Umbilical cord (tissue), 2 donors: ENCODE measurements around the gene SLC66A1. TPM values are rescaled to one million over a fixed set of nuclear protein-coding genes. Genes with fewer than 3 reads are reported as not detected.

ENCODE experiments used
- DNase-seq: peaks from one replicate; pipeline ENCODE4 v3.0.0-alpha.2; 2015; ENCODE audit warnings: low spot score
- total RNA-seq: library from RNA; depleted of rRNA; stranded (reverse); fragments of >200 nt; gene quantifications from one replicate; pipeline ENCODE4 v1.2.3, GENCODE V29; 2014; ENCODE audit warnings: low replicate concordance; ENCODE audit not compliant: insufficient read depth

The SLC66A1 gene
- total RNA-seq, 1 donor from 2014 or later, result 9.4 TPM

GRCh38 chr1:19325368-19325957 is 13.3 kb downstream of the SLC66A1 start:
- DNase-seq, result no peak

- no peak for DNase-seq
These were observed 14.0 kb downstream of the SLC66A1 start for GRCh38 chr1:19325958-19326747.

DNA sequence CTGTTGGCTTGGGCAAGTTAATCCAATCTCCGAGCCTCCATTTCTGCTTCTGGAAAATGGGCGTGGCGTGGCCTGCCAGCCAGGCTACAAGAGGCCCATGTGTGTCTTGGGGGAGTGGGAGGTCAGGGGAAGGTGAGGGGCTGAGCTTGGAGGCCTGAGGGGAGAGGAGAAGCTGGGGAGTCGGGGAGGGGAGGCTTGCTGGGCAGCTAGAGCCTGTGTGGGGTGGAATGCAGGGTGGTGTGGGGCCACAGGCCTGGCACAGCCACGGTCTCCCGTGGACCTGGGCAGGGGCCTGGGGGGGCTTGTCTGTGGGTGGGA is 14.6 kb downstream of the SLC66A1 start:
- no peak for DNase-seq

DNA sequence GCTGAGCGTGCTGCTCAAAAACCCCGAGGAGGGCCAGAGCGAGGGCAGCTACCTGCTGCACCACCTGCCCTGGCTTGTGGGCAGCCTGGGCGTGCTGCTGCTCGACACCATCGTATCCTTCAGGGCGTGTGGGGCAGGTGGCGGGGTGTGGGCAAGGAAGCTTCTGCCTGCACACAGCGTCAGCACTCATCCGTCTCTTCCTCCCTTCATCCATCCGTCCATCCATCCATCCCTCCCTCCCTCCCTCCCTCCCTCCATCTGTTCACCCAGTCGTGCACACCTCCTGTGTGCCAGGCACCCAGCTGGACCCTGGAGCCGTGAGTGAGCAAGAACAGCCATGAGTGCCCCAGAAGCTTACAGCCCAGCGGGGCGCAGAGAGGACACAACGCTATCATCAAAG is 15.2 kb downstream of the SLC66A1 start:
- DNase-seq, result no peak

GRCh38 chr1:19327736-19328135 is 15.6 kb downstream of the SLC66A1 start:
- no peak for DNase-seq

DNA sequence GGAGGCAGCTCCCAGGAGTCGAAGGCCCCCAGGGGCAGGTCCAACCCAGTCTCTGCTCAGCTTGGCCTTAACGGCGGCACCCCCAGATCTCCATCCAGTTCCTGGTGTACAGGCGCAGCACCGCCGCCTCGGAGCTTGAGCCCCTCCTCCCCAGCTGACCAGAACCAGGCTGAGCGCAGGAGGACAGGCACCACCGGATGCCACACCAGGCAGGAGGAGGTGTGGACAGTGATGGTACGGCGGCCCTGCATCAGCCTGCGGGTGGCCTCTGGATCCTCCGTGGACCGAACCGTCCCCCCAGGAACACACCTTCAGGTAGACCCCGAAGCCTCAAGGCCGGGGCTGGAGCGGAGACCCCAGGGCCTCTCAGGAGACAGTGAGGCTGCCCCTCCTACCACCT is 16.4 kb downstream of the SLC66A1 start:
- DNase-seq, result no peak

DNA sequence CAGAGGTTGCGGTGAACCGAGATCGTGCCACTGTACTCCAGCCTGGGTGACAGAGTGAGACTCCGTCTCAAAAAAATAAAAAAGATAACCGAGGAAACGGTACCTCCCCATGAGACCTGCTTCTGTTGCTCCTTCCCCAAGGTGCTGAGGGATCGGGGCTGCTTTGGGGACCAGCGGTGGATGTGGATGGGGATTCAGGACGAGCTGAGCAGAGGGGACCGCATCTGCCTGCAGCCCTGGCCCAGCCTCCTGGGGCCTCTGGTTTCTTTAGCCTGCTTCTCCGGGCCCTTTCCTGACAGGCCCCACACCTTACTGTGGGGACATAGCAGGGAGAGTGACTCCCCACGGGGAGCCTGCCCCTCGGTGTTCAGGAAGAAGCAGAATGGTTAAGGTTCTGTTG is 17.1 kb downstream of the SLC66A1 start:
- DNase-seq, result no peak

DNA sequence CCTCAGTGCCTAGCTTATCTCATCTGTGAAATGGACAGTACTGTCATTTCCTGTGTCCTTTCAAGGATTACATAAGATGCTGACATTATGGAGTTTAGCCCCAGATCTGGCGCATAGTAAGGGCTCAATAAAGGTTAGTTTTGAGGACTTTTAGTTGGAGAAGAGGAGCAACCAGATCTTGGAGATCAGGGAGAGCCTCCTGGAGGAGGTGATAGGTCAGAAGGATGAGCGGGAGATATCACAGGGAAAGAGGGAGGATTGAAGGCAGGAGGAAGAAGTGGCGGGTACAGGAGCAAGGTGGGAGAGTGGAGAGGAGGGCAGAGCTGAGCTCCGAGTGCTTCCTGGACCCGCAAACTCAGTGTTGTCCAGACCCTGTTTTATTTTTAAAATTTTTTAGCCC is 17.5 kb downstream of the SLC66A1 start:
- DNase-seq, result no peak

DNA sequence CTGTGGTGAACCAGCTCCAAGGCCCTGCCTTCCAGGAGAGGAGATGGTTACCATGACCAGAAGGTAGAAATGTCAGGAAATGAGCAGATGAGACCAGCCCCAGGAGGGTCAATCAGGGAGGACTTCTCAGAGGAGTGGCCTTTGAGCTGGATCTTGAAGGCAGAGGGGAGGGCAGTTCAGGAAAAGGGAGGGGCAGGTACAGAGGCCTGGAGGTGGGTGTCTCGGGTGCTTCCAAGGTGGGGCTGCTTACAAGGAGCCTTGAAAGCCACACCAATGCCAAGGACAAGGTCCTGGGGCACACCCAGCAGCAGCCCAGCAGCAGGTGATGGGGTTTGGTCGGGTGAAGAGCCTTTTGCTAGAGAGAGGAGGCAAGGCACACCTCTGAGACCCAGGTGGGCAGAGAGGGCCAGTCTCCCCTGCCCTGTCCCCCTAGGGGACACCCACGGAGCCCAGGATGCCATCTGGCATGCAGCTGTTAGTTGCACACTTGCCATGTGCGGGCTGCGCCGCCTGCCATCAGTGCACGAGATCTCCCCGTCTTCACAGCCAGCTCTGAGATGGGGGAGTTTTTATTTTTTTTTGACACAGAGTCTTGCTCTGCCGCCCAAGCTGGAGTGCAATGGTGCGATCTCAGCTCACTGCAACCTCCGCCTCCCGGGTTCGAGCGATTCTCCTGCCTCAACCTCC is 18.5 kb downstream of the SLC66A1 start:
- DNase-seq, result no peak

DNA sequence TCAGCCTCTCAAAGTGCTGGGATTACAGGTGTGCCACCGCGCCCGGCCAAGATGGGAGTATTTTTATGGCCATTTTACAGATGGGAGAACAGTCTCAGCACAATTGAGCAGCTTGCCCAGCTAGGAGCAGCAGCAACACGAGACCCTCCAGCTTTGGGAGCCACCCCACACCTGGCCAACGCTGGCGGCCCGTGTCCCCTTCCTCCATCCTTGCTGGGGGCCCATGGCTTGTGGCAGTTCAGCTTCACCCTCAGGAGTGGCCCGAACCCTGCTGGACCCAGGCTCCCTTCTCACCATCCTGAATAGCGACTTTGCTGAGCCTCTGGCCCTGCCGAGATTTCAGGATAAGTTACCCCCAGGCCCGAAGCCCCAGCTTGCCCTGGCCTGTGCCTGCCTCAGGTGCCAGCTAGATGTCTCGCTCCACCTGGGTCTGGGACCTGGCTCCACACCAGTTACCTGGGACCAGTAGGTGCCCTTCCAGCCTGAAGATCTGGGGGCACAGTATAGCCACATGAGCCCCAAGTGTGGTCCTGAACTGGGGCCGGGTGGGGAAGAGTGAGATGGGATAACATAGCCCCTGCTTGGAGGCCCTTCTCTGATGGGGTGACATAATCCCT is 19.2 kb downstream of the SLC66A1 start:
- DNase-seq, result no peak

DNA sequence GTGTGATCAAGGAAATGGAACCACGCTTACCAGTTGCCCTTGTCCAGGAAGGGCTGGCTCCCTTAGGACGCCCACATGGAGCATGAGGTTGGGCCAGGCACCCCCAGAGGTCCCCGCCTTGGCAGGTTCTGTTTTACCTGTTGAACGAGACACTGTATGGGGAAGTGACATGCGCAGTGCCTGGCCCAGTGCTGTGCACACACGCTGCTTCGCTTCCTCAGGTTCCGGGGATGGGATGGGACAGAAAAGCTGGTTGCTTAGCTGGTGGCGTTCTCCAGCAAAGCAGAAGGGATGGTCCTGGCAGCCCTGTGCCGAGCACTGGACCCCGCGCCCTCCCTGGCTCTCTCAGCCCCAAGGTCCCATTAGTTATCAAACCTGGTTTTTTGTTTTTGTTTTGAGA is 20.7 kb downstream of the SLC66A1 start:
- DNase-seq, result no peak

- no peak for DNase-seq
These were observed 21.6 kb downstream of the SLC66A1 start for GRCh38 chr1:19333587-19334354.

- no peak for DNase-seq
These were observed 24.4 kb downstream of the SLC66A1 start for GRCh38 chr1:19336543-19336942.

- no peak for DNase-seq
These were observed 25.2 kb downstream of the SLC66A1 start for GRCh38 chr1:19337289-19337688.

DNA sequence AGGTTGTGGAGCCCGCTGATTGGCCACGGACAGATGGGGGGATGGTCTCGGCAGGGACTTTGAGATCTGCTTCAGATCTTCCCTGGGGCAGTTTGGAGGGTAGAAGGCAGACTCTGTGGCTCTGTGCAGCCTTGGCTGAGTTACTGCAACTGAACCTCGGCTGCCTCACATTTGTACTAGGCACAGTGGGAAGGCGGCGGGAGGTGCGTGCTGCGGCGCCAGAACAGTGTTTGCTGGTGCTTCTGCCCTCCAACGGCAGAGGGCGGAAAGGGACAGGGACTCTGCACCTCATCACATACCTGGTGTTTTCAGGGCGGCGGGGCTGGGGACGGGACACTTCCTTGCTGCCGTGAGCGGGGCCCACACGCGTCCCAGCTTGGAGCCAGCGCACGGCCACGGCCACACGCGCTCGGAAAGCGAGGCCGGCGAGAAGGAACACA is 26.2 kb downstream of the SLC66A1 start:
- peak; percentile 52 for DNase-seq

DNA sequence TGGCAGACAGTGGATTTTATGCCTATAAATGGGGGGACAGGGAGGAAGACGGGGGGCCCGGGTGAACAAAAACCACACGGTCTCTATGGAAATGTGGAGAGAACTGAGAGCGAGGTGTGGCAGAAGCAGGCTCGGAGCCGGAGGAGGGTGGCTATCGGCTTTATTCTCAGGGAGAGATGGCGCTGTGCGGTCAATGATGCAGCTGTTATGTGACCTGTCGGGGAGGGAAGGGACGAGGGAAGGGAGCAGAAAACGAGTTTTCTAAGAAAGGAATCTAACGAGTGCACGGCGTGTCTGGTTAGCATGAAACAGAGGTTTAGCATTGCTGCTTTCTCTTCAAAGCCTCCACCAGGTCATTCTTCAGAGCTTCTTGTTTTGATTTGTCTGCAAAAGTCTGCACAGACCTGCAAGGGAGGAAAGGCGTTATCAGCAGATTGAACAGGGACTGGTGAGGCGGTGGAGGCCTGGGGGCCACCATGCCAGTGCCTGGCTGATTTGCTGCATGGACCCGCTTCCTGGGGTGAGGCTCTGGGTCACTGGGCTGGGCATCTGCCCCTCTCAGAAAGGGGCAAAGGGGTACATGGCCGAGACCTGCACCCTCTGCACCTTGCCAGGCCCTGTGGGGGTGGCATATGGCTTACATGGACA is 27.2 kb downstream of the SLC66A1 start:
- DNase-seq, result no peak

GRCh38 chr1:19340387-19340937 is 28.3 kb downstream of the SLC66A1 start:
- no peak for DNase-seq

GRCh38 chr1:19341201-19342061 is 29.3 kb downstream of the SLC66A1 start:
- DNase-seq, result peak; percentile 46

DNA sequence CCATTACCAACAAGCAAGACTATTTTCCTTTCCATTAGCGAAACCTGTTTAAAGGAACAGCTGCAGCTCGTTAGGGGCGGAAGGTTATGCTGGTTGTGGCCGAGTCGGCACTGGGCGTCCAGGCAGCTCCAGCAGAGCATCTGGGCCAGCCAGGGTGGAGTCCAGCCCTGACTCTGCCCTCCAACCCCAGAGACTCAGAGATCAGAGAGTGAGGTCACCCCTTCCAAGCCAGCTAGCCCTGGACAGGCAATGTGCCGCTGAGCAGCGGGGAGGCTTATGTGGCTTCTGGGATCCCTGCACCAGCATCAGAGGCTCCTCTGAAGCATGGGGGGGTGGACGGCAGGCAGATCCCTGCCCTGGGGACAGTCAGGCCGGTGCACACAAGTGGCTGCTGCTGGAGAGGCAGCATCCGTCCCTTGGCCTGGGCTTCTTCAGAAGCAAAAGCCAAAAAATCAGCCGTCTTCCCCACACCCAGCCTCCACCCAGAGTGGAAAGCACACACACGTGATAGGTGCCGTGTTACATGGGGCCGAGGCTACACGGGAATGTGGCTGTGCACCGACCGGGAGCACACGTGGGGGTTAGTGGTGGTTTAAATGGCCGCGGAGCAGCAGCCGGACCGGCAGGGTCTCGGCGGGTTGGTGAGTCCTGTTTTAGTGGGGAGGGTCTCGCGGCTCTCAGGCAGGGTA is 30.1 kb downstream of the SLC66A1 start:
- DNase-seq, result no peak
